Measurements from ENCODE around the gene TBX10.

DNA sequence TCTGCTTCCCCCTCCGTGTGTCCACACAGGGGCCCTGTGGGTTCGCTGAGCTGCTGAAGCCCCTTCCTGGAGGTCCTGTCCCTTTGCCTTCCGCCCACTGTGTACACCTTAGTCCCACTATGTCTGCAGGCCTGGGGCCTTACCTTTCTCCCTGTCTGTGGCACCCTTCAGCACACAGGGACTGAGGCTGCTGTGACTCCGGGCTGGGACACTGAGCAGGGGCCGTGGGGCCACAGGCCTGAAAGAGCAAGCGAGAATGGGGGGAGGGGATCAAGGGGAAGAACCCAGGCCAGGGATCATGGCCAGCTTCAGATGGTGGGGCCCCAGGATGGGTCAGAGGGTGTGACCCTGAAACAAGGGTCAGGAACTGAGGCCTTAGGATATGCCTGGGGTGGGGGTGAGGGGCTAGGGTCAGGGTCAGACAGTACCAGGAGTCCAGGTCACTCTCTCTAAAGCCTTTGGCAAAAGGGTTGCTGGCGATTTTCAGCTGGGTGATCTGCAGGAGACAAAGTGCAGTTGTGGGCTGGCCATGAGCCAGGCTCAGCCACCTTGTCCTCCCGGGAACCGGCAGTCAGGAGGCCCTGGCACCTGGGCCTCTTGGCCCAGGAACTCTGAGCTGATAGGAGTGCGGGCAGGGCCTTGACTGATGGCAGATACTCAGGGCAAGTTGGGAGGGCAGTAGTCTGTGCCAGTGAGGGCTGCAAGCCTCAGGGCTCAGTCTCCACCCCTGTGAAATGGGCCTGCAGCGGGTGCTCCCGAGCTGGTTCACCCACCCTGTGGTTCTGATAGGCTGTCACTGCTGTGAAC, 7.2 kb downstream of the TBX10 start:
- TF ChIP-seq GATA2 (IDR thresholded peaks at IDR 0.05; ENCODE audit: low read depth, low read length) = no peak
- no peak for TF ChIP-seq GATA3 (IDR thresholded peaks at IDR 0.05; ENCODE audit: low read depth, low read length)
